NCI-H460 (cell line): Measurements from ENCODE around the gene KLHL25. TPM values are rescaled to one million over a fixed set of nuclear protein-coding genes. Genes with fewer than 3 reads are reported as not detected.

Source experiments
- DNase-seq: peaks from one replicate; pipeline ENCODE4 v3.0.0-alpha.2; 2016; ENCODE audit warnings: low read depth; ENCODE audit errors: extremely low read depth
- small RNA-seq, 2 experiments: library from RNA; depleted of rRNA; stranded (forward); fragments of <200 nt; gene quantifications; one replicate each; pipeline ENCODE3, GENCODE V24; 2014
- total RNA-seq: library from RNA; depleted of rRNA; stranded (reverse); fragments of >200 nt; shearing (Covaris generic); gene quantifications from 2 replicates; pipeline ENCODE4 v1.2.3, GENCODE V29; 2014

Gene KLHL25
- total RNA-seq, 1 experiment from 2014 or later: 2.5 TPM

- no peak for DNase-seq
Measured at GRCh38 chr15:85723960-85724945, 70.5 kb downstream of the KLHL25 start.

GRCh38 chr15:85722374-85723152, 72.2 kb downstream of the KLHL25 start:
- DNase-seq: no peak

- no peak for DNase-seq
Measured at GRCh38 chr15:85718981-85719380, 75.7 kb downstream of the KLHL25 start.

DNA sequence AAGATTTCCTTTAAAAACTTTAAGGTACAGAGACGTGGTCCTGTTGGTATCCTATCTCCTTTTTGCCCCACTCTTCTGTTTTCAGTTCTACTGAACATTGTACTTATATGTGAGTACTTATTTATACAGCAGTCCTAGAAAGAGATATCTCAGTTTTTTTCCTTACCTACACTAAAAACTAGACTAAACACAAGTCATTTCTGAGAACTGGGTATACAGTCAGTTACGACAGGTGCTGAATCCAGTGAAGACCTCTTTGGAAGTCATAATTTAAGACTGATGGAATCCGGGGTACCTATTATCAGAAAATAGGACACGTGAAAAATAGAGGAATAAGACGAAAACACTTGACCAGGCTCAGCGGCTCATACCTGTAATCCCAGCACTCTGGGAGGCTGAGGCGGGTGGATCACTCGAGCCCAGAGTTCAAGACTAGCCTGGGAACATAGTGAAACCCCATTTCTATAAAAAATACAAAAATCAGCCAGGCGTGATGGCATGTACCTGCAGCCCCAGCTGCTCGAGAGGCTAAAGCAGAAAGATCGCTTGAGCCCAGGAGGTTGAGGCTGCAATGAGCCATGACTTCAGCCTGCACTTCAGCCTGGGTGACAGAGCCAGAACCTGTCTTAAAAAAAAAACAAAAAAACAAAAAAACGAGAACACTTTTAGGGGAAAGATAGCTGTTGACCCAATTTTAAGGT, 76.3 kb downstream of the KLHL25 start:
- DNase-seq: no peak

DNA sequence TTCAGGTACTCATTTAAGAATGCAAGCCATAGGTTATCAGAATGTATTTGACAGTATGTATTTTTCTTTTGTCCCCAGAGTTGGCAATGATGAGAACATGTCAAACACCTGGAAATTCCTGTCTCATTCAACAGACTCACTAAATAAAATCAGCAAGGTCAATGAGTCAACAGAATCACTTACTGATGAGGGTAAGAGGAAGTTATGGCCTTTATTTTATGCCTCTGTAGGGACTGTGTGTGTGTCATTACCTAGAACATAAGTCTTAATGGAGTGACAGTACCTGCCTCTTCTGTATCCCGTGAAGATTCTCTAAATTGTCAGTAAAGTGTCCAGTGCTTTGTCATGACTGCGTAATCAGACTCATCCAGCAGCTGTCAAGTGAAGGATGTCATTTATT, 77.5 kb downstream of the KLHL25 start:
- DNase-seq: no peak

- DNase-seq: no peak
Measured at GRCh38 chr15:85716261-85716660, 78.5 kb downstream of the KLHL25 start.

DNA sequence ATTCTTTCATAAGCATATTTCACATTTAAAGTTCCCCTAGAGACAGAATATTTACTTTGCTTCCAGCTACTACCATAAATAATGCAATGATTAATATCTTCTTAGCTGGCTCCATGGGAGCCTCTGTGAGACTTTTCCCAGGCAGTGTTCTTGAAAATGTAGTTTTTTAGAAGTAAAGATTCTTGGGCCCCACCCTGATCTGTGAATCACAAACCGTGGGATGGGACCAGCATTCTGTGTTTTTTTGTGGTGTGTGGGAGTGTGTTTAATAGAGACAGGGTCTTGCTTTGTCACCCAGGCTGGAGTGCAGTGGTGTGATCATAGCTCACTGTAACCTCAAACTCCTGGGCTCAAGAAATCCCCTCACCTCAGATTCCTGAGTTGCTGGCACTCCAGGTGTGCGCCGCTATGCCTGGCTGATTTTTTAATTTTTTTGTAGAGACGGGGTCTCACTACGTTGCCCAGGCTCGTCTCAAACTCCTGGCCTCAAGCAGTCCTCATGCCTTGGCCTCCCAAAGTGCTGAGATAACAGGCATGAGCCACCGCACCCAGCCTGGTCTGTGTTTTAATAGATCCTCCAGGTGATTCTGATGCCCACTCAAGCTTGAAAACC, 83.0 kb downstream of the KLHL25 start:
- DNase-seq: no peak

DNA sequence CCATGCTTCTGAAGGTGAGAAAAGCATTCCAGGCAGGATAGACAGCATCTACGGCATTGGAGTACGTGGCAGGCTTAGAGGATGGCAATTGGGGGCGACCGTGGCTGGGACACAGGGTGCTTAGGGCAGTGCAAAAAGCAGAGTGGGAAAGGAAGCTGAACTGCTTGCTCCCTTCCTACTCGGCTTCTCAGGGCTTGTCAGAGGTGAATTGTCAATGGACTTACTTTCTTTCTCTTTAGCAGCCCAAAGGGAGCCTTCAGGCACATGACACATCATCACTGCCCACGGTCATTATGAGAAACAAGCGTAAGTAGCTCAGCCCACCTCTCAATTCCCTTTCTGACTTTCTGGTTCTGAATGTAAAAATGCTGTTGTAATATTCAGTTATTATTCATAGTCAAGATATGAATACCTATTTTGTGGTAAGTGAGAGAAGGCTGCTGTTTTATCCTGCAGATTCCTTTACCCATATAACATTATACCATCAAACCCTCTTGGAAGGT, 84.3 kb downstream of the KLHL25 start:
- no peak for DNase-seq

Small RNAs within 50 kb of the gene (small RNA-seq; reads per million reads assigned to genes)
- gene AC021739.1: 0 reads per million in 2 experiments
- 0.06 to 0.08 reads per million in 2 experiments for gene MIR1276
- gene MIR548AP: 0 reads per million in 2 experiments
- 0 reads per million in 2 experiments for gene RNU6-231P
